ENCODE measurements around the gene MEPE. TPM values are rescaled to one million over a fixed set of nuclear protein-coding genes. Genes with fewer than 3 reads are reported as not detected.

MEPE gene
- total RNA-seq, 1 experiment from 2014 or later, result not detected

DNA sequence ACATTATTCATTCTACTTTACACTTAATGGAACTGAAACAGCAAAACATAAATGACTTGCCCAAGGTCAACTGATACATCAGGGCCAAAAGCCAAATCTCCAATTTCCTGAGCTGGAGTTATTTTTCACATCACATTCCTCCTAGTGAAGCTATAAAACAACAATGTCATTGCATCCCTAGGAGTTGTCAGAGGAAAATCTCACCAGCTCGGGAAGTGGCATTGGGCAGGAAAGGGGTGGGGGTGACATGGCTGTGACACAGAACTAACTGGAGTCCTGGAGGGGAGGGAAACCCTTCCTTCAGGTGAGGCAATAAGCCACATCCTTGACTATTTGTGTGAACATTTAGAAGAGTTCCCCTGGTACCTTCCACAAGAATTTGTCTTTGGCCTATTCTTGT lies 47.3 kb downstream of the MEPE start:
- H3K27me3 ChIP-seq (ENCODE audit: control insufficient read depth, insufficient read depth, low read length), result no peaks in the 10 kb centered on the region
- H3K4me3 ChIP-seq (ENCODE audit: low read depth in 2 of 2, low read length in 2 of 2), result no peak overlapping the region
- ChIA-PET CTCF (no interaction called here), POLR2A (no interaction called here)
- H3K4me1 ChIP-seq (ENCODE audit: control insufficient read depth, insufficient read depth, low read length), result no peaks in the 10 kb centered on the region
- in situ Hi-C loops (cut with HindIII; ENCODE audit: low pct_unique_long_range_greater_than_20kb, low sequenced_read_pairs) (no loop called here), intact Hi-C loops (cut with micrococcal nuclease; ENCODE audit: unreplicated experiment) (no loop called here)
- no TSS peak for BruUV-seq (replicated peaks)
- TF ChIP-seq CTCF (IDR thresholded peaks at IDR 0.05), result no peak
- no peak for TF ChIP-seq POLR2AphosphoS5 (IDR thresholded peaks at IDR 0.05; ENCODE audit: low read depth, low read length)
- no peak for TF ChIP-seq SIN3A (IDR thresholded peaks at IDR 0.05; ENCODE audit: borderline replicate concordance, insufficient read depth, low read depth, low read length)
- TF ChIP-seq, protein P1, sequence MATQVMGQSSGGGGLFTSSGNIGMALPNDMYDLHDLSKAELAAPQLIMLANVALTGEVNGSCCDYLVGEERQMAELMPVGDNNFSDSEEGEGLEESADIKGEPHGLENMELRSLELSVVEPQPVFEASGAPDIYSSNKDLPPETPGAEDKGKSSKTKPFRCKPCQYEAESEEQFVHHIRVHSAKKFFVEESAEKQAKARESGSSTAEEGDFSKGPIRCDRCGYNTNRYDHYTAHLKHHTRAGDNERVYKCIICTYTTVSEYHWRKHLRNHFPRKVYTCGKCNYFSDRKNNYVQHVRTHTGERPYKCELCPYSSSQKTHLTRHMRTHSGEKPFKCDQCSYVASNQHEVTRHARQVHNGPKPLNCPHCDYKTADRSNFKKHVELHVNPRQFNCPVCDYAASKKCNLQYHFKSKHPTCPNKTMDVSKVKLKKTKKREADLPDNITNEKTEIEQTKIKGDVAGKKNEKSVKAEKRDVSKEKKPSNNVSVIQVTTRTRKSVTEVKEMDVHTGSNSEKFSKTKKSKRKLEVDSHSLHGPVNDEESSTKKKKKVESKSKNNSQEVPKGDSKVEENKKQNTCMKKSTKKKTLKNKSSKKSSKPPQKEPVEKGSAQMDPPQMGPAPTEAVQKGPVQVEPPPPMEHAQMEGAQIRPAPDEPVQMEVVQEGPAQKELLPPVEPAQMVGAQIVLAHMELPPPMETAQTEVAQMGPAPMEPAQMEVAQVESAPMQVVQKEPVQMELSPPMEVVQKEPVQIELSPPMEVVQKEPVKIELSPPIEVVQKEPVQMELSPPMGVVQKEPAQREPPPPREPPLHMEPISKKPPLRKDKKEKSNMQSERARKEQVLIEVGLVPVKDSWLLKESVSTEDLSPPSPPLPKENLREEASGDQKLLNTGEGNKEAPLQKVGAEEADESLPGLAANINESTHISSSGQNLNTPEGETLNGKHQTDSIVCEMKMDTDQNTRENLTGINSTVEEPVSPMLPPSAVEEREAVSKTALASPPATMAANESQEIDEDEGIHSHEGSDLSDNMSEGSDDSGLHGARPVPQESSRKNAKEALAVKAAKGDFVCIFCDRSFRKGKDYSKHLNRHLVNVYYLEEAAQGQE (IDR thresholded peaks at IDR 0.05; ENCODE audit: insufficient read depth in 1 of 2, low read depth in 2 of 2, low read length in 1 of 2), result no peak
- no peak for TF ChIP-seq TCF7L2 (IDR thresholded peaks at IDR 0.05; ENCODE audit: low read depth, low read length)
- H3K27ac ChIP-seq (ENCODE audit: low read length), result no peak overlapping the region
- ATAC-seq (no peak), DNase-seq (ENCODE audit: low read depth, low spot score) (no peak)
- no peaks in the 10 kb centered on the region for H3K36me3 ChIP-seq (ENCODE audit: control insufficient read depth, insufficient read depth, low read length)
- H3K9me3 ChIP-seq (ENCODE audit: control insufficient read depth, insufficient read depth, low read depth, low read length), result no peaks in the 10 kb centered on the region

DNA sequence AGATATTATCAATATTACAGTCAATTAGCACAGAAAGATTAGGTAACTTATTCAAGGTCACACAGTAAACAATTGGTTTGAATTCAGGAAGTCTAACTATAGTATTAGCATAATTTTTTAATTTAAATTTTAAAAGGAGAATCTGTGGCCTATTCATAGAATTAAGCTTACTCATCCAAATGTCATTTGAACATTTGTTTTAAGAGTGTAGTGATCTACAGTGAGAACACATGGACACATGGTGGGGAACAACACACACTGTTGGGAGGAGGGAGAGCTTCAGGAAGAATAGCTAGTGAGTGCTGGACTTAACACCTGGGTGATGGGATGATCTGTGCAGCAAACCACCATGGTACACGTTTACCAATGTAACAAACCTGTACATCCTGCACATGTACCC lies 48.3 kb downstream of the MEPE start:
- no TSS peak for BruUV-seq (replicated peaks)
- no peaks in the 10 kb centered on the region for H3K4me1 ChIP-seq (ENCODE audit: control insufficient read depth, insufficient read depth, low read length)
- DNase-seq (ENCODE audit: low read depth, low spot score) (no peak), ATAC-seq (no peak)
- no peak for TF ChIP-seq CTCF (IDR thresholded peaks at IDR 0.05)
- no peak for TF ChIP-seq TCF7L2 (IDR thresholded peaks at IDR 0.05; ENCODE audit: low read depth, low read length)
- TF ChIP-seq SIN3A (IDR thresholded peaks at IDR 0.05; ENCODE audit: borderline replicate concordance, insufficient read depth, low read depth, low read length), result no peak
- no peaks in the 10 kb centered on the region for H3K27me3 ChIP-seq (ENCODE audit: control insufficient read depth, insufficient read depth, low read length)
- ChIA-PET POLR2A (interaction anchor here (0.6 kb wide), 1 partner anchor 573 kb away, joined by 3 read pairs; no protein-coding TSS in a partner anchor), CTCF (no interaction called here)
- no peak overlapping the region for H3K27ac ChIP-seq (ENCODE audit: low read length)
- H3K9me3 ChIP-seq (ENCODE audit: control insufficient read depth, insufficient read depth, low read depth, low read length), result no peaks in the 10 kb centered on the region
- no peaks in the 10 kb centered on the region for H3K36me3 ChIP-seq (ENCODE audit: control insufficient read depth, insufficient read depth, low read length)
- intact Hi-C loops (cut with micrococcal nuclease; ENCODE audit: unreplicated experiment), result no loop called here
- in situ Hi-C loops (cut with HindIII; ENCODE audit: low pct_unique_long_range_greater_than_20kb, low sequenced_read_pairs), result no loop called here
- H3K4me3 ChIP-seq (ENCODE audit: low read depth in 2 of 2, low read length in 2 of 2), result no peak overlapping the region

Measured in Panc1 (cell line).